Ecto neural progenitor cell (in vitro differentiated cells): ENCODE measurements around the gene ZNF500.
"Not testable (repeated sequence)": the region's sequence is repeated elsewhere in the genome, so short reads cannot be mapped to it uniquely, and the experiment has no call there.

Source experiments
- DNase-seq: peaks from one replicate; pipeline ENCODE4 v3.0.0-alpha.2; 2018; ENCODE audit warnings: low spot score

The ZNF500 gene

GRCh38 chr16:4796982-4797804 lies 30.2 kb upstream of the ZNF500 start:
- no peak for DNase-seq

- DNase-seq = no peak
Measured at GRCh38 chr16:4795828-4796572, 29.0 kb upstream of the ZNF500 start.

- no peak for DNase-seq
Measured at GRCh38 chr16:4795181-4795827, 28.3 kb upstream of the ZNF500 start, which contains the start of gene SMIM22. TSS of gene SMIM22 (plus strand) at chr16:4795369. CDS start at chr16:4795735, 366 bp downstream.

- DNase-seq = no peak
Measured at GRCh38 chr16:4792951-4793513, 26.1 kb upstream of the ZNF500 start.

GRCh38 chr16:4790871-4791270 lies 23.9 kb upstream of the ZNF500 start:
- DNase-seq = no peak

GRCh38 chr16:4790261-4790660 lies 23.3 kb upstream of the ZNF500 start:
- no peak for DNase-seq

- DNase-seq = no peak
Measured at GRCh38 chr16:4788910-4789309, 21.9 kb upstream of the ZNF500 start.

- DNase-seq = no peak
Measured at GRCh38 chr16:4788489-4788889, 21.5 kb upstream of the ZNF500 start.

- DNase-seq = no peak
Measured at GRCh38 chr16:4787627-4788482, 20.9 kb upstream of the ZNF500 start, which contains the start of gene SEPTIN12. TSS of gene SEPTIN12 (minus strand) at chr16:4788345. CDS start at chr16:4787645, 700 bp downstream.

- no peak for DNase-seq
Measured at GRCh38 chr16:4787068-4787467, 20.1 kb upstream of the ZNF500 start.

GRCh38 chr16:4785758-4786433 lies 18.9 kb upstream of the ZNF500 start:
- no peak for DNase-seq

- DNase-seq = not testable (repeated sequence)
Measured at GRCh38 chr16:4784444-4784987, 17.6 kb upstream of the ZNF500 start.

GRCh38 chr16:4783951-4784336 lies 17.0 kb upstream of the ZNF500 start:
- DNase-seq = no peak

GRCh38 chr16:4783251-4783950 lies 16.4 kb upstream of the ZNF500 start:
- no peak for DNase-seq

- no peak for DNase-seq
Measured at GRCh38 chr16:4780235-4780634, 13.3 kb upstream of the ZNF500 start.

- no peak for DNase-seq
Measured at GRCh38 chr16:4778050-4778392, 11.1 kb upstream of the ZNF500 start.

- DNase-seq = no peak
Measured at GRCh38 chr16:4777339-4778049, 10.5 kb upstream of the ZNF500 start.

- no peak for DNase-seq
Measured at GRCh38 chr16:4776141-4776705, 9.3 kb upstream of the ZNF500 start.

GRCh38 chr16:4775005-4775404 lies 8.0 kb upstream of the ZNF500 start:
- no peak for DNase-seq
